Ishikawa (cell line): ENCODE results near the gene ADA.

Experiments
- CEBPB ChIP-seq: IDR thresholded peaks from 2 replicates; pipeline ENCODE4 v1.6.1; 2012
- CREB1 ChIP-seq: IDR thresholded peaks from 2 replicates; pipeline ENCODE4 v1.6.1; 2012; ENCODE audit warnings: low read depth
- EGR1 ChIP-seq: IDR thresholded peaks from 2 replicates; pipeline ENCODE4 v1.6.1; 2012
- EP300 ChIP-seq: IDR thresholded peaks from 2 replicates; pipeline ENCODE4 v1.6.1; 2012; ENCODE audit warnings: borderline replicate concordance
- FOXM1 ChIP-seq: IDR thresholded peaks from 2 replicates; pipeline ENCODE4 v1.6.1; 2012; ENCODE audit warnings: low read depth, borderline replicate concordance
- NFIC ChIP-seq: IDR thresholded peaks from 2 replicates; pipeline ENCODE4 v1.6.1; 2012
- RAD21 ChIP-seq: IDR thresholded peaks from 2 replicates; pipeline ENCODE4 v1.6.1; 2012; ENCODE audit warnings: low read depth
- REST ChIP-seq: IDR thresholded peaks from 2 replicates; pipeline ENCODE4 v1.6.1; 2012; ENCODE audit warnings: low read depth, mild to moderate bottlenecking
- TAF1 ChIP-seq: IDR thresholded peaks from 2 replicates; pipeline ENCODE4 v1.6.1; 2012; ENCODE audit warnings: low read depth, mild to moderate bottlenecking
- TCF12 ChIP-seq: IDR thresholded peaks from 2 replicates; pipeline ENCODE4 v1.6.1; 2012; ENCODE audit warnings: low read depth
- TEAD4 ChIP-seq: IDR thresholded peaks from 2 replicates; pipeline ENCODE4 v1.6.1; 2012
- YY1 ChIP-seq: IDR thresholded peaks from 2 replicates; pipeline ENCODE4 v1.6.1; 2012; ENCODE audit warnings: low read depth
- ZBTB7A ChIP-seq: IDR thresholded peaks from 2 replicates; pipeline ENCODE4 v1.6.1; 2012; ENCODE audit warnings: low read depth
- TF ChIP-seq, protein P1 (sequence below): IDR thresholded peaks from 2 replicates; pipeline ENCODE4 v1.6.1; 2012
- TF ChIP-seq, protein P2 (sequence below): IDR thresholded peaks from 2 replicates; pipeline ENCODE4 v1.6.1; 2012

The ADA gene

DNA sequence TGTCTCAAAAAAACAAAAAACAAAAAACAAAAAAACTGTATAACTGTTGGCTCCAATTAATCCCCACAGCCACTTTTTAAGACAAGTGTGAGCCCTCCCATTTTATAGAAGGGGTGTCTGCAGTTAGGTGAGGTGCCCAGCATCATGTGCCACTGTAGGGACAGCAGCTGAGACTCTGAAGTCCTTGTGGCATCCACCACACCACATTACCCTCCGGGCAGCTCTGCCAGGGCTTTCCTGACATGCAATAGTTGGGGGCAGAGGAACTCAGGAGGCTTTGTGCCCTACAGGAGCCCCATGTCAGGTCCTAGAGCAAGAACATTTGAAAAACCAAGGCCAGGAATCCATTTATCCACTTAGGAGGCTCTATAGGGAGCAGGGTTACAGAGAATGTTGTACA lies 51.8 kb downstream of the ADA start:
- TF ChIP-seq REST, result no peak
- TF ChIP-seq FOXM1, result no peak
- TF ChIP-seq, protein P1, sequence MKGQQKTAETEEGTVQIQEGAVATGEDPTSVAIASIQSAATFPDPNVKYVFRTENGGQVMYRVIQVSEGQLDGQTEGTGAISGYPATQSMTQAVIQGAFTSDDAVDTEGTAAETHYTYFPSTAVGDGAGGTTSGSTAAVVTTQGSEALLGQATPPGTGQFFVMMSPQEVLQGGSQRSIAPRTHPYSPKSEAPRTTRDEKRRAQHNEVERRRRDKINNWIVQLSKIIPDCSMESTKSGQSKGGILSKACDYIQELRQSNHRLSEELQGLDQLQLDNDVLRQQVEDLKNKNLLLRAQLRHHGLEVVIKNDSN, result no peak
- TF ChIP-seq TEAD4, result no peak
- TF ChIP-seq CREB1, result no peak
- no peak for TF ChIP-seq YY1
- TF ChIP-seq CEBPB, result no peak

GRCh38 chr20:44598423-44599305 lies 52.8 kb downstream of the ADA start:
- no peak for TF ChIP-seq TCF12
- no peak for TF ChIP-seq ZBTB7A
- TF ChIP-seq, protein P2, sequence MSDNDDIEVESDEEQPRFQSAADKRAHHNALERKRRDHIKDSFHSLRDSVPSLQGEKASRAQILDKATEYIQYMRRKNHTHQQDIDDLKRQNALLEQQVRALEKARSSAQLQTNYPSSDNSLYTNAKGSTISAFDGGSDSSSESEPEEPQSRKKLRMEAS, result no peak
- no peak for TF ChIP-seq YY1
- TF ChIP-seq REST, result no peak
- no peak for TF ChIP-seq CREB1
- no peak for TF ChIP-seq NFIC
- TF ChIP-seq FOXM1, result no peak
- TF ChIP-seq CEBPB, result no peak
- TF ChIP-seq EP300, result no peak
- no peak for TF ChIP-seq TAF1
- no peak for TF ChIP-seq EGR1
- no peak for TF ChIP-seq RAD21

DNA sequence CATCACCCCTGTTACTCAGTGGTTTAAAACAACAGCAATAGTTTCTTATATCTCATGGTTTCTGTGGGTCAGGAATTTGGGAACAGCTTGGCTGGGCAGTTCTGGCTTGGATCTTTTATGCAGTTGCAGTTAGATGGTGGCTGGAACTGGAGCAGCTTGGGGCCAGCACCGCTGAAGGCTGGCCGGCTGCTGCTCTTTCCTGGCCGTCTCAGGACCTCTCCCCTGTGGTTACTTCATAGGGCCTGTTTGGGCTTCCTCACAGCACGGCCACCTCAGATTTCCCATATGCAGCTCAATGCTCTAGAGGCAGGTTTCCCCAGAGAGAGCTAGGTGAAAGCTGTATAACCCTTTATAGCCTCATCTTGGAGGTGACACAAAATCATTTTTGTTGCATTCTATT lies 53.6 kb downstream of the ADA start:
- TF ChIP-seq FOXM1, result no peak
- no peak for TF ChIP-seq TAF1
- TF ChIP-seq TCF12, result no peak
- TF ChIP-seq RAD21, result no peak
- TF ChIP-seq REST, result no peak
- no peak for TF ChIP-seq NFIC

- TF ChIP-seq REST (no peak), FOXM1 (no peak), ZBTB7A (no peak), TEAD4 (no peak)
Observed at GRCh38 chr20:44597516-44597915, 54.0 kb downstream of the ADA start.
